Upper lobe of right lung (tissue), 1 donor: ENCODE results near the gene CFTR. TPM values are rescaled to one million over a fixed set of nuclear protein-coding genes. Genes with fewer than 3 reads are reported as not detected.

ENCODE experiments used
- ATAC-seq: fragments of 200-7000 bp; cut with Tn5 transposase; one replicate; pipeline ENCODE4 v1.9.1; 2020; ENCODE audit warnings: mild to moderate bottlenecking, moderate library complexity
- DNase-seq: peaks from one replicate; pipeline ENCODE4 v3.0.0-alpha.2; 2020
- H3K27ac ChIP-seq: fragments of 200-600 bp; one replicate; pipeline ENCODE4 v1.8.0; 2022
- H3K27me3 ChIP-seq: fragments of 200-600 bp; one replicate; pipeline ENCODE4 v1.8.0; 2022; ENCODE audit warnings: mild to moderate bottlenecking
- H3K36me3 ChIP-seq: fragments of 200-600 bp; one replicate; pipeline ENCODE4 v1.8.0; 2022
- H3K4me1 ChIP-seq: fragments of 200-600 bp; one replicate; pipeline ENCODE4 v1.8.0; 2022
- H3K4me3 ChIP-seq: fragments of 200-600 bp; one replicate; pipeline ENCODE4 v1.8.0; 2022; ENCODE audit warnings: mild to moderate bottlenecking
- H3K9me3 ChIP-seq: fragments of 200-600 bp; one replicate; pipeline ENCODE4 v1.8.0; 2022
- CTCF ChIP-seq: fragments of 200-600 bp; IDR thresholded peaks from one replicate; pipeline ENCODE4 v1.8.0; 2022; ENCODE audit warnings: antibody characterized with exemption
- intact Hi-C: fragments of 100-400 bp; cut with DNase I; formaldehyde crosslinking; loops from one replicate; pipeline ENCODE4 v1.11.0; 2022
- total RNA-seq: library from RNA; stranded (reverse); fragmentation: NEBNext Ultra II Directional; extraction: Animal tissue kit (Norgen Biotek cat#: 25700); gene quantifications from one replicate; pipeline ENCODE4 v1.2.1, GENCODE V29; 2021
- donor health status: DM: no; HTN: yes; CAD: no; lungs with severe emphysema.

The CFTR gene
- total RNA-seq, 1 donor from 2014 or later: 28.0 TPM

GRCh38 chr7:117567781-117568180, 88.0 kb downstream of the CFTR start:
- ATAC-seq: no peak

GRCh38 chr7:117572856-117573620, 93.2 kb downstream of the CFTR start:
- no peak overlapping the region for H3K4me3 ChIP-seq
- intact Hi-C loops: no loop called here
- no peaks in the 10 kb centered on the region for H3K27me3 ChIP-seq
- no peaks in the 10 kb centered on the region for H3K9me3 ChIP-seq
- no peaks in the 10 kb centered on the region for H3K36me3 ChIP-seq
- H3K27ac ChIP-seq: no peak overlapping the region
- TF ChIP-seq CTCF: no peak
- DNase-seq (no peak), ATAC-seq (no peak)
- H3K4me1 ChIP-seq: no peaks in the 10 kb centered on the region

More at GRCh38 chr7:117567781-117568180, 88.0 kb downstream of the CFTR start:
- H3K27ac ChIP-seq: no peak overlapping the region
- H3K27me3 ChIP-seq: no peaks in the 10 kb centered on the region
- H3K9me3 ChIP-seq: no peaks in the 10 kb centered on the region
- peaks cover 6% of the 10 kb centered on the region for H3K4me1 ChIP-seq
- intact Hi-C loops: no loop called here
- H3K36me3 ChIP-seq: no peaks in the 10 kb centered on the region
- H3K4me3 ChIP-seq: no peak overlapping the region
- DNase-seq: no peak
- TF ChIP-seq CTCF: no peak

GRCh38 chr7:117581424-117581823, 101.6 kb downstream of the CFTR start:
- no peaks in the 10 kb centered on the region for H3K9me3 ChIP-seq
- H3K27me3 ChIP-seq: no peaks in the 10 kb centered on the region
- H3K4me1 ChIP-seq: no peaks in the 10 kb centered on the region
- ATAC-seq (no peak), DNase-seq (no peak)
- no peak overlapping the region for H3K27ac ChIP-seq
- intact Hi-C loops: no loop called here
- H3K4me3 ChIP-seq: no peak overlapping the region
- TF ChIP-seq CTCF: no peak
- H3K36me3 ChIP-seq: no peaks in the 10 kb centered on the region

- ATAC-seq (peak; percentile 71), DNase-seq (no peak)
- no peak for TF ChIP-seq CTCF
- intact Hi-C loops: no loop called here
- H3K27ac ChIP-seq: no peak overlapping the region
- H3K27me3 ChIP-seq: no peaks in the 10 kb centered on the region
- no peaks in the 10 kb centered on the region for H3K36me3 ChIP-seq
- no peaks in the 10 kb centered on the region for H3K4me1 ChIP-seq
- no peaks in the 10 kb centered on the region for H3K9me3 ChIP-seq
- H3K4me3 ChIP-seq: no peak overlapping the region
These were observed 102.4 kb downstream of the CFTR start for GRCh38 chr7:117582219-117582704.

GRCh38 chr7:117587931-117588330, 108.1 kb downstream of the CFTR start:
- DNase-seq (no peak), ATAC-seq (no peak)
- Histone ChIP-seq H3K27ac (no peak overlapping the region), H3K36me3 (no peaks in the 10 kb centered on the region), H3K9me3 (no peaks in the 10 kb centered on the region), H3K27me3 (no peaks in the 10 kb centered on the region), H3K4me3 (no peak overlapping the region), H3K4me1 (no peaks in the 10 kb centered on the region)
- TF ChIP-seq CTCF: no peak
- intact Hi-C loops: no loop called here
